ENCODE results near the gene C22orf42. TPM values are rescaled to one million over a fixed set of nuclear protein-coding genes. Genes with fewer than 3 reads are reported as not detected.

The C22orf42 gene
- total RNA-seq, 1 donor from 2014 or later = not detected

GRCh38 chr22:32130464-32130863, 28.6 kb downstream of the C22orf42 start:
- Histone ChIP-seq H3K27ac (ENCODE audit: low read depth, low read length) (no peak overlapping the region), H3K36me3 (ENCODE audit: insufficient read depth, low read length) (no peaks in the 10 kb centered on the region), H3K9me3 (ENCODE audit: insufficient read depth, low read depth, low read length) (no peaks in the 10 kb centered on the region), H3K4me2 (ENCODE audit: low read length) (no peak overlapping the region), H3K4me3 (ENCODE audit: insufficient read depth, low read depth, low read length) (no peak overlapping the region), H3K4me1 (ENCODE audit: insufficient read depth, low read length) (no peaks in the 10 kb centered on the region), H3K79me2 (ENCODE audit: insufficient read depth, low read length) (no peaks in the 10 kb centered on the region), H3K27me3 (ENCODE audit: insufficient read depth, low read length) (no peaks in the 10 kb centered on the region), H4K20me1 (ENCODE audit: insufficient read depth, low read length) (no peaks in the 10 kb centered on the region), H3K9ac (ENCODE audit: low read length) (no peak overlapping the region), H2AFZ (ENCODE audit: low read depth, low read length) (no peak overlapping the region)
- FAIRE-seq (no peak), DNase-seq (ENCODE audit: low read depth) (no peak)
- Mint-ChIP-seq H3K27me3 (ENCODE audit: low read depth, unreplicated experiment) (peaks cover 12% of the 10 kb centered on the region), H3K4me3 (ENCODE audit: unreplicated experiment) (no peak overlapping the region), H3K27ac (ENCODE audit: unreplicated experiment) (no peak overlapping the region), H3K4me1 (ENCODE audit: low read depth, unreplicated experiment) (no peaks in the 10 kb centered on the region), H3K9me3 (ENCODE audit: unreplicated experiment) (no peaks in the 10 kb centered on the region), H3K36me3 (ENCODE audit: low read depth, unreplicated experiment) (peaks cover 2% of the 10 kb centered on the region)
- TF ChIP-seq CTCF (IDR thresholded peaks at IDR 0.05; ENCODE audit: insufficient read depth, low read depth, low read length) (no peak), EZH2 (IDR thresholded peaks at IDR 0.05; ENCODE audit: insufficient read depth, low read length) (no peak)

- H4K20me1 ChIP-seq (ENCODE audit: insufficient read depth, low read length) = no peaks in the 10 kb centered on the region
- H3K4me3 Mint-ChIP-seq (ENCODE audit: unreplicated experiment) = no peak overlapping the region
- H3K9me3 Mint-ChIP-seq (ENCODE audit: unreplicated experiment) = no peaks in the 10 kb centered on the region
- no peak overlapping the region for H3K27ac Mint-ChIP-seq (ENCODE audit: unreplicated experiment)
- no peak overlapping the region for H2AFZ ChIP-seq (ENCODE audit: low read depth, low read length)
- H3K36me3 Mint-ChIP-seq (ENCODE audit: low read depth, unreplicated experiment) = peaks cover 2% of the 10 kb centered on the region
- no peak overlapping the region for H3K4me2 ChIP-seq (ENCODE audit: low read length)
- H3K4me1 ChIP-seq (ENCODE audit: insufficient read depth, low read length) = no peaks in the 10 kb centered on the region
- no peaks in the 10 kb centered on the region for H3K36me3 ChIP-seq (ENCODE audit: insufficient read depth, low read length)
- FAIRE-seq (no peak), DNase-seq (ENCODE audit: low read depth) (no peak)
- H3K27me3 Mint-ChIP-seq (ENCODE audit: low read depth, unreplicated experiment) = peaks cover 14% of the 10 kb centered on the region
- TF ChIP-seq EZH2 (IDR thresholded peaks at IDR 0.05; ENCODE audit: insufficient read depth, low read length) = no peak
- TF ChIP-seq CTCF (IDR thresholded peaks at IDR 0.05; ENCODE audit: insufficient read depth, low read depth, low read length) = no peak
- H3K27ac ChIP-seq (ENCODE audit: low read depth, low read length) = no peak overlapping the region
- H3K4me1 Mint-ChIP-seq (ENCODE audit: low read depth, unreplicated experiment) = no peaks in the 10 kb centered on the region
- no peak overlapping the region for H3K9ac ChIP-seq (ENCODE audit: low read length)
- H3K27me3 ChIP-seq (ENCODE audit: insufficient read depth, low read length) = no peaks in the 10 kb centered on the region
- H3K79me2 ChIP-seq (ENCODE audit: insufficient read depth, low read length) = no peaks in the 10 kb centered on the region
- no peak overlapping the region for H3K4me3 ChIP-seq (ENCODE audit: insufficient read depth, low read depth, low read length)
- no peaks in the 10 kb centered on the region for H3K9me3 ChIP-seq (ENCODE audit: insufficient read depth, low read depth, low read length)
Observed at GRCh38 chr22:32127904-32128303, 31.2 kb downstream of the C22orf42 start.

- Mint-ChIP-seq H3K36me3 (ENCODE audit: low read depth, unreplicated experiment) (no peaks in the 10 kb centered on the region), H3K4me3 (ENCODE audit: unreplicated experiment) (no peak overlapping the region), H3K4me1 (ENCODE audit: low read depth, unreplicated experiment) (no peaks in the 10 kb centered on the region), H3K9me3 (ENCODE audit: unreplicated experiment) (no peaks in the 10 kb centered on the region), H3K27ac (ENCODE audit: unreplicated experiment) (no peak overlapping the region), H3K27me3 (ENCODE audit: low read depth, unreplicated experiment) (peaks cover 24% of the 10 kb centered on the region)
- no peak overlapping the region for H3K4me3 ChIP-seq (ENCODE audit: insufficient read depth, low read depth, low read length)
- no peaks in the 10 kb centered on the region for H3K79me2 ChIP-seq (ENCODE audit: insufficient read depth, low read length)
- H3K9ac ChIP-seq (ENCODE audit: low read length) = no peak overlapping the region
- no peaks in the 10 kb centered on the region for H3K27me3 ChIP-seq (ENCODE audit: insufficient read depth, low read length)
- no peak overlapping the region for H3K27ac ChIP-seq (ENCODE audit: low read depth, low read length)
- no peak overlapping the region for H2AFZ ChIP-seq (ENCODE audit: low read depth, low read length)
- FAIRE-seq (no peak), DNase-seq (ENCODE audit: low read depth) (no peak)
- H3K36me3 ChIP-seq (ENCODE audit: insufficient read depth, low read length) = no peaks in the 10 kb centered on the region
- TF ChIP-seq EZH2 (IDR thresholded peaks at IDR 0.05; ENCODE audit: insufficient read depth, low read length) (no peak), CTCF (IDR thresholded peaks at IDR 0.05; ENCODE audit: insufficient read depth, low read depth, low read length) (no peak)
- H4K20me1 ChIP-seq (ENCODE audit: insufficient read depth, low read length) = no peaks in the 10 kb centered on the region
- H3K4me1 ChIP-seq (ENCODE audit: insufficient read depth, low read length) = no peaks in the 10 kb centered on the region
- H3K9me3 ChIP-seq (ENCODE audit: insufficient read depth, low read depth, low read length) = no peaks in the 10 kb centered on the region
- no peak overlapping the region for H3K4me2 ChIP-seq (ENCODE audit: low read length)
Observed at GRCh38 chr22:32123657-32124056, 35.4 kb downstream of the C22orf42 start.

All from astrocyte (in vitro differentiated cells and primary cell).